ENCODE results near the gene TCF15. TPM values are rescaled to one million over a fixed set of nuclear protein-coding genes. Genes with fewer than 3 reads are reported as not detected.

TCF15 gene
- total and polyA plus RNA-seq, 2 of the 13 experiments (the other 11 are each of a cell fraction or from before 2014, with no cell fraction given), result not detected

GRCh38 chr20:615514-615913 is 5.4 kb upstream of the TCF15 start:
- 26% methylated on average over 4 of the region's 4 CpGs for WGBS (ENCODE audit: low lambda C conversion rate)

GRCh38 chr20:611843-612185 is 1.7 kb upstream of the TCF15 start:
- ATAC-seq, result peak; percentile 28
- H3K9me3 ChIP-seq (ENCODE audit: low read length), result no peaks in the 10 kb centered on the region
- no peaks in the 10 kb centered on the region for H3K79me2 ChIP-seq (ENCODE audit: insufficient read depth, low read length)
- POLR2A ChIA-PET, result no interaction called here
- peaks cover 17 to 59% of the 10 kb centered on the region in 2 experiments for H3K27me3 ChIP-seq (ENCODE audit: control insufficient read depth in 1 of 2, insufficient read depth in 2 of 2, low read length in 2 of 2)
- 22% methylated on average over 8 of the region's 8 CpGs for WGBS (ENCODE audit: low lambda C conversion rate)
- no peak for FAIRE-seq
- DNase-seq (ENCODE audit: low spot score), result no peak
- BruUV-seq (replicated peaks), result no TSS peak
- H4K20me1 ChIP-seq (ENCODE audit: insufficient read depth, low read length), result no peaks in the 10 kb centered on the region
- H3K4me1 ChIP-seq (ENCODE audit: insufficient read depth, low read length), result peaks cover 13% of the 10 kb centered on the region
- no peak overlapping the region for H2AFZ ChIP-seq (ENCODE audit: low read length)
- CTCF ChIA-PET (ENCODE audit: low intra/inter-chr PET ratio, low total read pairs), result no interaction called here
- intact Hi-C loops (cut with micrococcal nuclease; ENCODE audit: unreplicated experiment), result no loop called here
- H3K9ac ChIP-seq (ENCODE audit: insufficient read depth, low read depth, low read length), result no peak overlapping the region
- no peak overlapping the region for H3K27ac ChIP-seq (ENCODE audit: extremely low read length, insufficient read depth, low read length)
- in situ Hi-C loops (cut with HindIII; ENCODE audit: extremely low pct_ligation_motif_present, low pct_unique_long_range_greater_than_20kb), result no loop called here
- peak overlapping the region; percentile 28; the same call in 1 of the 2 replicates for H3K4me2 ChIP-seq (ENCODE audit: low read depth, low read length)
- H3K4me3 ChIP-seq (replicated peaks in 1 of 3; ENCODE audit: insufficient read depth in 1 of 3, low read depth in 2 of 3, low read length in 3 of 3), result peak overlapping the region in 1 of 3 experiments; percentile 25; a peak in 1 of 6 replicates
- H3K36me3 ChIP-seq (replicated peaks in 1 of 2; ENCODE audit: control insufficient read depth in 1 of 2, insufficient read depth in 2 of 2, low read length in 2 of 2), result no peaks in the 10 kb centered on the region
- TF ChIP-seq DNMT3B (CRISPR knock-in tag; conservative IDR thresholded peaks at IDR 0.05) (no peak), FOXK2 (IDR thresholded peaks at IDR 0.05) (no peak), ATF6 (CRISPR knock-in tag; conservative IDR thresholded peaks at IDR 0.05) (no peak), RXRA (CRISPR knock-in tag; IDR thresholded peaks at IDR 0.05) (no peak), TBX3 (IDR thresholded peaks at IDR 0.05; ENCODE audit: borderline replicate concordance) (no peak), ZNF614 (CRISPR knock-in tag; IDR thresholded peaks at IDR 0.05; ENCODE audit: borderline replicate concordance) (no peak), RFX5 (IDR thresholded peaks at IDR 0.05; ENCODE audit: low read depth, low read length) (no peak), SNAI1 (CRISPR knock-in tag; IDR thresholded peaks at IDR 0.05; ENCODE audit: borderline replicate concordance) (no peak), EEA1 (CRISPR knock-in tag; IDR thresholded peaks at IDR 0.05; ENCODE audit: borderline replicate concordance) (no peak), ATF7 (IDR thresholded peaks at IDR 0.05) (no peak), ATF7 (CRISPR knock-in tag; IDR thresholded peaks at IDR 0.05) (no peak), PHF21A (CRISPR knock-in tag; IDR thresholded peaks at IDR 0.05) (no peak), ARHGAP35 (CRISPR knock-in tag; IDR thresholded peaks at IDR 0.05; ENCODE audit: borderline replicate concordance) (no peak), SNAPC5 (CRISPR knock-in tag; IDR thresholded peaks at IDR 0.05; ENCODE audit: borderline replicate concordance) (no peak)

More at GRCh38 chr20:615514-615913, 5.4 kb upstream of the TCF15 start:
- TF ChIP-seq TERF1 (CRISPR knock-in tag; IDR thresholded peaks at IDR 0.05) (no peak), GZF1 (CRISPR knock-in tag; IDR thresholded peaks at IDR 0.05) (no peak), ZNF746 (CRISPR knock-in tag; IDR thresholded peaks at IDR 0.05) (no peak), ARHGAP35 (CRISPR knock-in tag; IDR thresholded peaks at IDR 0.05; ENCODE audit: borderline replicate concordance) (no peak), ZNF720 (CRISPR knock-in tag; IDR thresholded peaks at IDR 0.05) (no peak), ZNF616 (CRISPR knock-in tag; IDR thresholded peaks at IDR 0.05; ENCODE audit: low read depth) (no peak)
- Histone ChIP-seq H3K79me2 (ENCODE audit: insufficient read depth, low read length) (no peaks in the 10 kb centered on the region), H3K27me3 (ENCODE audit: control insufficient read depth in 1 of 2, insufficient read depth in 2 of 2, low read length in 2 of 2) (peaks cover 11 to 55% of the 10 kb centered on the region in 2 experiments; a peak in 4 of 5 replicates), H3K4me3 (replicated peaks in 1 of 3; ENCODE audit: insufficient read depth in 1 of 3, low read depth in 2 of 3, low read length in 3 of 3) (no peak overlapping the region), H2AFZ (ENCODE audit: low read length) (no peak overlapping the region), H3K9ac (ENCODE audit: insufficient read depth, low read depth, low read length) (no peak overlapping the region), H4K20me1 (ENCODE audit: insufficient read depth, low read length) (no peaks in the 10 kb centered on the region), H3K9me3 (ENCODE audit: low read length) (peaks cover 5% of the 10 kb centered on the region; the same call in 1 of the 2 replicates), H3K4me1 (ENCODE audit: insufficient read depth, low read length) (peaks cover 19% of the 10 kb centered on the region), H3K36me3 (replicated peaks in 1 of 2; ENCODE audit: control insufficient read depth in 1 of 2, insufficient read depth in 2 of 2, low read length in 2 of 2) (no peaks in the 10 kb centered on the region), H3K4me2 (ENCODE audit: low read depth, low read length) (no peak overlapping the region), H3K27ac (ENCODE audit: extremely low read length, insufficient read depth, low read length) (no peak overlapping the region)
- ATAC-seq (no peak), FAIRE-seq (no peak), DNase-seq (ENCODE audit: low spot score) (no peak)
- no TSS peak for BruUV-seq (replicated peaks)
- intact Hi-C loops (cut with micrococcal nuclease; ENCODE audit: unreplicated experiment), result no loop called here
- ChIA-PET POLR2A (no interaction called here), CTCF (ENCODE audit: low intra/inter-chr PET ratio, low total read pairs) (no interaction called here)
- in situ Hi-C loops (cut with HindIII; ENCODE audit: extremely low pct_ligation_motif_present, low pct_unique_long_range_greater_than_20kb), result no loop called here

Data from HepG2 (cell line).